Measurements from ENCODE around the gene ACSL6.

Gene ACSL6

DNA sequence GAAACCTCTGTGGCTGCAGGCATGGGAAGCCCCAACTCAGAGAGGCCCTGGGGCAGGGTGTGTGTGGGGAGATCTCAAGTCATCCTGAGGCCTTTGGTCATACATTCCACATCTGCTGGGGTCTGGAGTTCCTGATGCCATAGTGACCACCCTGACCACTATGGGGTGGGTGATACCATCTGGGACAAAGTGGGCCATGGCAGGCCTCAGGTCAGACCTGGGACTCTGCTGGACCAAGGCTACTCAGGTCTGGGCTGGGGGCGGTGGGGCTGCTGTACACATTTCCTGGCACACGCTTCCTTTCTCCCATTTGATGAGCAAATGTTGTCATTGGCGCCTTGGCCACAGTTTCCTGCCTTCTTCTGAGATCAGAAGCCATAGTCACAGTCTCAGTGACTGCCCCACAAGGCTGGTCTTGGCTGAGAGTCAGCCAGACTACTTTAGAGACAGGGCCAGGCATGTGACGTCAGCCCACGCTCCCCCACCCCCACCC is 15.1 kb upstream of the ACSL6 start:
- ATAC-seq (peak; percentile 74), DNase-seq (peak; percentile 65)
- Mint-ChIP-seq H3K4me1 (no peaks in the 10 kb centered on the region), H3K9me3 (no peaks in the 10 kb centered on the region), H3K27me3 (peaks cover 7% of the 10 kb centered on the region), H3K27ac (no peak overlapping the region), H3K4me3 (no peak overlapping the region), H3K36me3 (ENCODE audit: low read depth) (peaks cover 3% of the 10 kb centered on the region)

DNA sequence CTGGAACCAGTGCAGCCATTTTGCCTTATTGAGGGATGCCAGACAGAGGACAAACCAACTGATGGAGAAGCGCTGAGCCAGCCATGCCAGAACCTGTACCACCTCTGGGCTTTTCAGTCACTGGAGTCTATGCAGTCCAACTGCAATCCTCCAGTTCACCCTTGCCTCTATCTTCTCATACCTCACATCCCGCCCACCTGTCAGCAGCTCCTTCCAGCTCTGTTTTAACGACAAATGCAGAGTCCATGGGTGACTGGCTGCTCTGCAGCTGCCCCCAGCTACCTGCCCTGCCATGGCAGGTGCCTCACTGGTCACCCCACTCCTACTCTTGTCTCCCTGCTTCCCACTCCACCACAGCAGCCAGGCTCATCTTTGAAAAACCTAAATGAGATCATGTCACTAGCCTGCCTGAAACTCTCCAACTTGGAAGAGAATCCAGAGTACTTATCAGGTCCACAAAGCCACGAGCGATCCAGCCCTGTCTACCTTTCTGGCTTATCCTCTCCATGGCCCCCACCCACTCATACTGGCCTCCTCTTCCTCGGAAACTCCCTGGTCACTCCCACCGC is 14.0 kb upstream of the ACSL6 start:
- ATAC-seq (no peak), DNase-seq (no peak)
- Mint-ChIP-seq H3K27me3 (peaks cover 7% of the 10 kb centered on the region), H3K4me1 (peaks cover 10% of the 10 kb centered on the region), H3K27ac (no peak overlapping the region), H3K4me3 (no peak overlapping the region), H3K36me3 (ENCODE audit: low read depth) (peaks cover 3% of the 10 kb centered on the region), H3K9me3 (no peaks in the 10 kb centered on the region)

DNA sequence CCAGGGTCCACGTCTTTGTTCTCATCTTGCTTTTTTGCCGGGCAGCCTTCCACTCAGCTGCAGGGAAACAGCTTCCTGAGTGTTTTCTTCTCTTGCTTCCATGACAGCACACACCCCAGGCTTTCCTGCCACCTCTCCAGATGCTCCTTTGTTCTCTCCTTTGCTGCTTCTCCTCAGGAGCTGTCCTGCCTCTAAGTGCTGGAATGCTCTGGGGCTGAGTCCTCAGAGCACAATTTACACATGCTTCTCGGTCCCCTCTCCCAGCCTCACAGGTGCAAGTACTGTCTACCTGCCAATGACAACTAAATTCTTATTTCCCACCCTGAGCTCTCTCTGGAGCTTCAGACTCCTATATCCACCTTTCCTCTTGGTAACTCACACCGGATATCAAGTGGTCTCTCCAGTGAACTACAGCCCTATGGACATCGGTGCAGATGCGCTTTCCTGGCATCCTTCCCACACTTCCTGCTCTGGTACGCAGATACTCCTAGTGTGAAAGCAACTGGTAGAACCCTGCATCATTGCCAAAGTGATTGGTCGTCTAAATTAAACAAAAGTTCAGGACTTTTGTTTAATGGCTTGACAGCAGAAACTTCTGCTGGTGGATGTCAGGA is 13.4 kb upstream of the ACSL6 start:
- peaks cover under 1% of the 10 kb centered on the region for H3K36me3 Mint-ChIP-seq (ENCODE audit: low read depth)
- no peak for DNase-seq
- no peak overlapping the region for H3K4me3 Mint-ChIP-seq
- no peak overlapping the region for H3K27ac Mint-ChIP-seq
- H3K9me3 Mint-ChIP-seq: no peaks in the 10 kb centered on the region
- peaks cover 16% of the 10 kb centered on the region for H3K4me1 Mint-ChIP-seq
- no peak for ATAC-seq
- H3K27me3 Mint-ChIP-seq: peaks cover 2% of the 10 kb centered on the region

DNA sequence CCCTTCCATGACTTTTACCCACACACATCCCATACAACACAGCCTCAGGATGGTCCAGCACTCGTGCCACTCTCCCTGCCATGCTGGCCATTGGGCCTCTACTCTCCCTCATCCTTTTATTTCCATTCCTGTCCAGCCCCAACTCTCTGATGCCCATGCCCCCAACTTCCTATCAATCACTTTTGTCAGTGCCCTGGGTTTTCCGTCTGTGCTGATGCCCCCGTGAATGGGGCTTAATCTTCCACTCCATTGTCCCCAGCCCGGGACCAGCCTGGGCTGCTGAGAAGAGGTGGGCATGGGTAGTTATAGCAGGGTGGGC is 12.6 kb upstream of the ACSL6 start:
- DNase-seq (no peak), ATAC-seq (no peak)
- H3K27ac Mint-ChIP-seq: no peak overlapping the region
- H3K4me1 Mint-ChIP-seq: peaks cover 23% of the 10 kb centered on the region
- peaks cover 2% of the 10 kb centered on the region for H3K27me3 Mint-ChIP-seq
- H3K9me3 Mint-ChIP-seq: no peaks in the 10 kb centered on the region
- no peak overlapping the region for H3K4me3 Mint-ChIP-seq
- H3K36me3 Mint-ChIP-seq (ENCODE audit: low read depth): no peaks in the 10 kb centered on the region

DNA sequence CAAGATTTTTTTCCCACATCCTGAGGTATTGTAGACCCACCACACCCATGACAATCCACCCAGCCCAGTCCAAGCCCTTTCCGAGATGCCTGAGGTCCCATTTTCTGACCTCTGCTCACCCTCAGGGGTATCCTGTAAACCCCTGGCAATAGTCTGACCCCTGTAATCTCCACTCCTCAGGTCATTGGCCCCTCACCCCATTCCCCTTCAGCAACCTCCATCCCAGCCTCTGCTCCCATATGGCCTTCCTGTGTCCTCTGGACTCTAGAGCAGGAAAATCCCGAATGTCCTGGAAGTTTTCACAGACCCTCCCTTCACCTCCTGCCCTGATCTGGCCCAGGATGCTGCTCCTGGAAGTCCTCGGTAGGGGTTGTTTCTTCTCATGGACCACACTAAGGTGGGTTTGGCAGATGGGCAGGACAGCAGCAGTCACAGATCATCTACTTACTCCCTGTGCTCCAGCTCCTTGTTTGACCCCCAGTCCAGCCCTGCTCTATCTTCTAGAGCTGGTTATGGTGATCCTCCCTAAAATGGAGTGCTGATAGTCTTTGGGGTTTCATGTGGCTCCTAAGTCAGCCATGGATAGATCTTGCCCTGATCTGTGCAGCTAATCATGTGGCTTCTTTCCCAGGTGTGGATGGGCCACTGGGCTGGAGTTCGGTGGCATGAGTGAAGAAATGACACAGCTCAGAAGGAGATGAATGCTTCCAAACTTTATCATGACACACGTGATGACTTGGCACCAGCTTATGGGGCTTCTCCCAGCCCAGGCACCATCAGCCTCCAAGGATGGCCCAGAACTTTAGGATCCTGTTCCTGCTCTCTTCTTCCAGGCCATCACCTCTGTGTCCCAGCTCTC is 12.0 kb upstream of the ACSL6 start:
- Mint-ChIP-seq H3K36me3 (ENCODE audit: low read depth) (no peaks in the 10 kb centered on the region), H3K9me3 (no peaks in the 10 kb centered on the region), H3K4me1 (peaks cover 29% of the 10 kb centered on the region), H3K27ac (no peak overlapping the region), H3K4me3 (peak overlapping the region; percentile 50), H3K27me3 (peaks cover 2% of the 10 kb centered on the region)
- ATAC-seq (no peak), DNase-seq (no peak)

DNA sequence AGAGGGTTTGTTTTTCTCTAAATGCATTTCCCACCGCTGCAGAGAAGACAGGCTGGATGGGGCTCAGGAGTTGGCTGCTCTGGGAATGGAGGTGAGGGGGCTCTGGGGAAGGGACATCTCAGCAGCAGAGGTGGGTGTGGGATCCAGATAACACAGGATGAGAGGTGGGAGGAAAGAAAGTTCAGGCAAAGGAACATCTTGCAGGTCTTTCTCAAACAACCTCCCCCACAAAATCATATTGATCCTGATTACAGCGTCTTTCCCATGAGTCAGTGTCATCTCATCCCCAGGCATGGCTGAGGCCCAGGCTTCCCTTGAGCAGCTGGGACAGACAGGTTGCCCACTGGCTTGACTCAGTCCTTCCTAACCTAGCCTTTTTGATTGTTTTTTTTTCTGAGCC is 11.3 kb upstream of the ACSL6 start:
- Mint-ChIP-seq H3K4me1 (peaks cover 36% of the 10 kb centered on the region), H3K36me3 (ENCODE audit: low read depth) (no peaks in the 10 kb centered on the region), H3K9me3 (no peaks in the 10 kb centered on the region), H3K27me3 (peaks cover 2% of the 10 kb centered on the region), H3K4me3 (peak overlapping the region; percentile 50), H3K27ac (no peak overlapping the region)
- DNase-seq (peak; percentile 62), ATAC-seq (peak; percentile 45)

DNA sequence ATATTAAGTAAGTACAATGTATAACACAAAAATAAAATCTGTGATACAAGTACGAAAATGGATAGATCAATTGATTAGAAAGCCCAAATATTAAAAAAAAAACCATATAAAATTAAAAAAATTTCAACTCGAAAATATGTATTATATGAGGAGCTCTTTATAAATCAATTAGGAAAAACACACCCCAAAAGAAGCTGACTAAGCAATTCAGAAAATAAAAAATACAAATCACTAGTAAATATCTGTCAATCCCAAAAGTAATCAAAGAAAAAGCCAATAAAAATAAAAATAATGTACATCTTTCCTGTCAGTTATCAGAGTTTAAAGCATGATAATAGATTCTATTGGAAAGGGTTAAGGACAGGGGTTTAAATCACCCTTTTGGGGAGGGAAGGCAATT is 10.2 kb upstream of the ACSL6 start:
- peaks cover 8% of the 10 kb centered on the region for H3K27me3 Mint-ChIP-seq
- no peaks in the 10 kb centered on the region for H3K36me3 Mint-ChIP-seq (ENCODE audit: low read depth)
- no peak for DNase-seq
- H3K4me1 Mint-ChIP-seq: peaks cover 46% of the 10 kb centered on the region
- H3K9me3 Mint-ChIP-seq: no peaks in the 10 kb centered on the region
- H3K4me3 Mint-ChIP-seq: no peak overlapping the region
- no peak for ATAC-seq
- no peak overlapping the region for H3K27ac Mint-ChIP-seq

DNA sequence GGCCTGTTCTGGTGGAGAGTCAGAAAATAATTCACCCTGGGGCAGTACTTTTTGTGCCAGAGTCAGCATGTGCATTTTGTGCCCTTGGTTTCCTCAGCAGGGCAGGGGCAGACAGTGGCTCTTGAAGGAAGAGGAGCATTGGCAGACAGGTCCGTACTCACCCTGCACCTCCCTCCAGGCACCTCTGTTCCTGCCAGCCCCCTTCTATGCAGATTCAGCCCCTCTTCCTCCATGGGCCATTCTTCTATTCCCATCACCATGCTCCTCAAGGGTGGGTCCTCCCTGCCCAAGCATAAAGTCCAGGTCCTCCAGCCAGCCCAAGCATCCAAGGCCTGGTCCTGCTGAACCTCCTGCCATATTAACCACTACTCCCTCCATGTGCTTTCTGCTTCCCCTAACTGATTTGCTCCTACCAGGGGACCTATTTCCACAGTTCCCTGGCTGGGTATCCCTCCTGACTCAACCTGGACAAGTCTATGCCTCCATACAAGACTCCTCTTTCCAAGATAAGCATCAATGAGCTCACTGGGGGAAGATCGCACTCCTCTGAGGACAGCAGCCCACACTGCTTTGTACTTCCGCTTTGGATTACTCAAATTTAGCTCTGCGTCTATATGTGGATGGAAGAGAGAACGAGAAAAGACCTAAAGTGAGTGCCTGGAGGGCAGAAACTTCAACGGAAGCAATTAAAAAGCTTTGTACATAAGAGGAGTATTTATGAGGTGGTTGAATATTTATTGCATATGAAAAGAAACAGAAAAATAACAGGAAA is 9.3 kb upstream of the ACSL6 start:
- Mint-ChIP-seq H3K36me3 (ENCODE audit: low read depth) (no peaks in the 10 kb centered on the region), H3K27ac (peak overlapping the region; percentile 93), H3K27me3 (peaks cover 13% of the 10 kb centered on the region)

DNA sequence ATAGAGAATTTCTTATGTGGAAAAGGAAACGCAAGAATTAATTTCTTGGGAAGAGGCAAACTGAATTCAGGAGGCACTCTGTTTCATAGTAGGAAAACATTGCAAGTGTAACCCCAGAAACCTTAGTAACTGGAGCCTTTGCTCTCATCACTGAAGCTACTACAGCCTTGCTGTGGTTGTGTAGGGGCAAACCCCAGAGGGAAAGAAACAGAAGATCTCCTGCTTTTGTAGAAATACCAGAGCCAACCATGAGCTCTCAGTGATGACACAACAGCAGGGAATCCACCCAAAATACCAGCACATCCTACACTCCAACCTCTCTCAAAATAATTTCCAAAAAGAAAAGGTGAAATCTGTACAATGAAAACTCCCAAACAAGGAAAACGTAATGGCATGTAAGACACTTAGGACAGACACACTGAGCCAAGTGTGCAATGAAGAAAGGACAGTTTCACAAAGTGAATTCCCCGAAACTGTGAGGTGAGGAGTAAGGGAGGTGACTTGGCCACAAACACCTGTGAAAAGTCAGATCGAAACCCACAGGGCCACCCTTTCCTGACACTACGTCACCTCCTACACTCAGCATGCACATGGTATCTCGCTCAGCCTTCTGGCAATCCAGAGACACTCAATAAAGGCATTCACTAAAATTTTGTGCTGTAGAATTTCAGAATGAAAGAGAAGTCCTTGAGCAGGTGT is 8.5 kb upstream of the ACSL6 start:
- peak; percentile 71 for DNase-seq
- peak overlapping the region; percentile 93 for H3K27ac Mint-ChIP-seq
- no peaks in the 10 kb centered on the region for H3K36me3 Mint-ChIP-seq (ENCODE audit: low read depth)
- H3K4me1 Mint-ChIP-seq: peaks cover 54% of the 10 kb centered on the region
- peak overlapping the region; percentile 42 for H3K4me3 Mint-ChIP-seq
- H3K27me3 Mint-ChIP-seq: peaks cover 16% of the 10 kb centered on the region
- no peaks in the 10 kb centered on the region for H3K9me3 Mint-ChIP-seq
- peak; percentile 85 for ATAC-seq

More for the DNA sequence above, 9.3 kb upstream of the ACSL6 start:
- Mint-ChIP-seq H3K9me3 (no peaks in the 10 kb centered on the region), H3K4me3 (peak overlapping the region; percentile 42), H3K4me1 (peaks cover 54% of the 10 kb centered on the region)
- DNase-seq (peak; percentile 34), ATAC-seq (peak; percentile 35)

DNA sequence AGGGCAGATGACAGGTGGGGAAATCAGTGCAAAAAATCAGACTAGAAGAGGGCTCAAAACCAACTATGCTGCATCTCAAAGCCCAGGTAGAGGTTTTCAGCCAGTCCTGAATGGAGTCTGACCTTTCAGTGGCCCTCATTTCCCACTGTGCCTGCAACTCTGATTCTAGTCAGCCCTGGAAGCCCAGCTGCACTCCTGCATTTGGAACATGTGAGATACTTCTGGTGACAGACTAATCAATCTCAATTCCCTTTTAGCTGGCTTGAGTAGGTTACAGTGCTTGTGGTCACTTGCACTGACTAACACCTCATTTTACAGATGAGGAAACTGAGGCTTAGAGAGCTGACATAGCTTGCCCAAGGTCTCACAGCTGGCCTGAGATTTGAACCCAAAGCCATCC is 7.9 kb upstream of the ACSL6 start:
- Mint-ChIP-seq H3K9me3 (no peaks in the 10 kb centered on the region), H3K27ac (peak overlapping the region; percentile 93), H3K4me3 (peak overlapping the region; percentile 19), H3K27me3 (peaks cover 21% of the 10 kb centered on the region), H3K36me3 (ENCODE audit: low read depth) (no peaks in the 10 kb centered on the region), H3K4me1 (peaks cover 54% of the 10 kb centered on the region)
- DNase-seq: no peak
- no peak for ATAC-seq

DNA sequence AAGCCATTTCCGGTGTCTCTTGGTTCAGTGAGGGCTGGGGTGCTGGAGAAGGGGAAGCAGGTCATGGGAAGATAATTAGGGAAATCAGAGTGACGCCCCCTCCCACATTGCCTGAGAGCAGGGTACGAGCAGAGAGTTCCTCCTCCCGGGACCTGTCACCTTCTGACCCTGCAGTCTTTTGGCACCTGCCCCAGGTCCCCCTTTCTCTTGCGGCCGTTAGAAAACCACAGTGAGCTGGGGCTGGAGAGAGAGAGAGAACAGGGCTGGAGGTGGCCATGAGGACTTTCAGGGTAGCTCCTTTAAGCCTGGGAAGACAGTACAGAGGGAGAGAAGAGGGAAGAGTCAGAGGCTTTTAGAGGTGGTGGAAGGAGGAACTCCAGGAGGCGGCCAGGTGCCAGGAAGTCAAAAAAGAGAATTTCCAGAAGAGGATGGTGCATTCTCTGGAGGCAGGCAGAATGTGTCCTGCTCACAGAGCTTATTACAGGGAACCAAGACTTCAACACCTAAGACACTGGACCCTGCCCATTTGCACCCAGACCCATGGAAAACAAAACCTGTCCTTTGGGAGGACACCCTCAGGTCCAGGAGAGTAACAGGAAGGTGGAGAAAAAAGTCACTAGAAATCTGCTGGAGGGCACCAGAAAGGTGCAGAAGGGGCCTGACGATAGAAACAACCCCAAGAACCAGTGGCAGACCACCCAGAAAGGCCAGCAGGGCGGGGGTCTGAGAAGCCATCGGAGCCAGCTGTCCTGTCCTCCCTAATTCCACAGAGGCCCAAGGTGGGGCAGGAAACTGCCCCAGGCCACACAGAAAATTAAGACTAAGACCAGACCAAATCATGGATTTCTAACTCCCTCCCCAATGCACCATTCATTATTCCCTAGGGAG is 6.5 kb upstream of the ACSL6 start:
- no peak overlapping the region for H3K4me3 Mint-ChIP-seq
- ATAC-seq (no peak), DNase-seq (no peak)
- peaks cover 56% of the 10 kb centered on the region for H3K4me1 Mint-ChIP-seq
- H3K36me3 Mint-ChIP-seq (ENCODE audit: low read depth): no peaks in the 10 kb centered on the region
- peak overlapping the region; percentile 33 for H3K27ac Mint-ChIP-seq
- H3K27me3 Mint-ChIP-seq: peaks cover 30% of the 10 kb centered on the region
- no peaks in the 10 kb centered on the region for H3K9me3 Mint-ChIP-seq

DNA sequence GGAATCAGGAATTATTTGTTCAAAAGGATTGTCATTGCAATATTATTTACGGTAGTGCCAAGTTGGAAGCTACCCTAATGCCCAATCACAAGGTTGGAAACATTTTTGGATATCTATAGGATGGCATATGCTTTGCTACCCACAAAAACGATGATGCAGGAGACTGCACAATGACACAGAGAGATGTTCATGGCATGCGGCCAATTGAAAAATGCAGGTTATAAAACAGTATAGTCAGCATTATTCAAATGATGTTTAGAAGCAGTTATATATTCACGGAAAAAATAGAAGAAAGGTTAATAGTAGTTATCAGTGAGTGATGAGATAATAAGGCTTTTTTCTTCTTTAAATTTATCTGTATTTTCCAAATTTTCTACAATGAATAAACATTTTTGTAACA is 5.9 kb upstream of the ACSL6 start:
- Mint-ChIP-seq H3K4me1 (peaks cover 59% of the 10 kb centered on the region), H3K36me3 (ENCODE audit: low read depth) (no peaks in the 10 kb centered on the region), H3K27ac (no peak overlapping the region), H3K27me3 (peaks cover 34% of the 10 kb centered on the region), H3K9me3 (no peaks in the 10 kb centered on the region), H3K4me3 (no peak overlapping the region)
- no peak for ATAC-seq
- no peak for DNase-seq

DNA sequence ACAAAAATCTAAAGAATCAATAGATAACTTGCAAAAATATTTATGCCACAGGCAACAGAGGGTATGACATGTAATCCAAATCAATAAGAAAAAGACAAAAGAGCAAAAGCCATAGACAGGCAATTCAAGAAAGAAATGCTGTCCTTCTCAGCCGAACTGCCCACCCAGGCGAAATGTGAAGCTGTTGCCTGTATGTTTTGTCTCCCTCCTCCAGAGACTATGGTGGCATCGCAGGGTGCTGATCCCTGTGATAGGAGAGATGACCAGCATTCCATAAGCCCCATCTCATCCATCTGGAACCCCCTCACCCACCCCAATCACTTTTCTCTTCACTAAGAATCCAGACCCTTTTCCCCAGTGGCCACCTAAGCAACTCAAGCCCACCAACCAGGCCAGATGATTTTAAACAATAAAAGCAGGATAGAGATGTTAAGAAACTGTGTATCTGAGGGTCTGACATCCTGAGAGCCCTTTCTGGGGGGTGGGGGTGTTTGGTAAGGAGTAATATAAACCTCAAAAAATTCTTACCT is 5.3 kb upstream of the ACSL6 start:
- Mint-ChIP-seq H3K4me3 (no peak overlapping the region), H3K9me3 (no peaks in the 10 kb centered on the region), H3K4me1 (peaks cover 62% of the 10 kb centered on the region), H3K27me3 (peaks cover 38% of the 10 kb centered on the region), H3K27ac (no peak overlapping the region), H3K36me3 (ENCODE audit: low read depth) (no peaks in the 10 kb centered on the region)
- ATAC-seq: no peak
- no peak for DNase-seq

Data from activated naive CD8-positive, alpha-beta T cell treated with anti-CD3 and anti-CD28 coated beads, Interleukin-2, amount 50 U/mL, for 24 hours (primary cell).